ENCODE measurements around the gene DPH3. TPM values are rescaled to one million over a fixed set of nuclear protein-coding genes. Genes with fewer than 3 reads are reported as not detected.

DPH3 gene
- 26.5 to 27.8 TPM (median 26.6 TPM) in 3 replicates for total RNA-seq (2021)
- percentile 94 among the genes with signal in this experiment for Bru-seq, nascent RNA
- long read RNA-seq, experiment 1, transcript DPH3-202 (2 exons, 3,052 nt) = minor isoform, 41 of 149 reads
- long read RNA-seq, experiment 1, transcript DPH3-204 (3 exons, 3,131 nt) = major isoform, 98 of 149 reads
- long read RNA-seq, experiment 1, partial matches to known transcripts = 1 of 149 reads
- long read RNA-seq, experiment 1, other reads (novel, unspliced or antisense) = 9 of 149 reads
- long read RNA-seq, experiment 2, transcript DPH3-202 (2 exons, 3,052 nt) = minor isoform, 17 of 71 reads
- long read RNA-seq, experiment 2, transcript DPH3-204 (3 exons, 3,131 nt) = major isoform, 39 of 71 reads
- long read RNA-seq, experiment 2, partial matches to known transcripts = 1 of 71 reads
- long read RNA-seq, experiment 2, other reads (novel, unspliced or antisense) = 13 of 71 reads
- long read RNA-seq, experiment 3, transcript DPH3-204 (3 exons, 3,131 nt) = major isoform, 12 of 18 reads
- long read RNA-seq, experiment 3, partial matches to known transcripts = 0 of 18 reads
- long read RNA-seq, experiment 3, other reads (novel, unspliced or antisense) = 3 of 18 reads

DNA sequence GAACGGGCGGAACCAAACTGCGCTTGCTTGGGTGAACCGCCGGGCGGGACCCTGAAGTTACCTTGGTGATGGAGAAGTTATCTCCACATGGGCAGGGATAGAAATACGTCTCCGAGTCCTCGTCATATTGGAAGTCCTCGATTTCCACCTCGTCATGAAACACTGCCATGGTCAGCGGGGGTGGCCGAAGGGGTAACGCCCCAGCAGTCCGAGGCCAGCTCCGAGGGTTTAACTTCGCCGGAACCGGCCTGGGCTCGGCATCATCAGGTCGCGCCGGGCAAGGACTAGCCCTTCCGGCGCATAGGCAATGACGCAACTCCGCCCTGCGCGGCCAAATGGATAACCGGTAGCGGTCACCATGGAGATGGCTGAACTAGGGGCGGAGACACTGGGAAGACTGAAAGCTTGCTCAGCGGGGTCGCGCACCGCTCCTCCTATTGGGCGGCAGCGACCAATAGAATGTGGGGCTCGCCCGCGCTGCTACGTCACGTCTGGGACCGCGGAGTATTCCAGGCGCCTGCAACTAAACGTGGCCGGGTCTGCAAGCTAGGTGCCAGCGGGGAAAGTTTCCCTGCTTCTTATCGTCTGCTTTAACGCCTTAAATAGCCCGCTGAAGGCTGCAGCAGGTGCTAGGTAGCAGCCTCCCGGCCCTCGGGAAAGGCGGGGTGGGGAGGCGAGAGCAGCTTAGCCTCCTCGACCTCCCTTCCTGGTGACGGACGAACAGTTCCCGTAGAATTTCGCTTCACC lies at the start of gene DPH3, which contains the start of gene OXNAD1:
DPH3 (minus strand) TSS at position 236 of the 747 bp plus-strand sequence; CDS start at position 169, 67 bp downstream.
OXNAD1 (plus strand) TSS at position 505 of the 747 bp plus-strand sequence. CDS start 5,741 bp downstream, outside the sequence.
- DNase-seq (ENCODE audit: low spot score) = peak; percentile 99
- peak within 1 kb of the TSS; percentile 98 for H3K27ac Mint-ChIP-seq
- H3K36me3 Mint-ChIP-seq = peaks cover 8% of the 10 kb centered on the region
- peak; percentile 98 for ATAC-seq
- H3K9me3 Mint-ChIP-seq = no peaks in the 10 kb centered on the region
- CTCF ChIA-PET = interaction anchor here (0.8 to 2.6 kb wide), 7 partner anchors 18 to 738 kb away, joined by 3 to 9 read pairs (median 4); no protein-coding TSS in a partner anchor
- H3K27me3 Mint-ChIP-seq (ENCODE audit: low read depth) = no peaks in the 10 kb centered on the region; the same call in 1 of the 2 replicates
- POLR2A ChIA-PET = interaction anchor here (0.6 to 1.2 kb wide), 5 partner anchors 14 to 934 kb away, joined by 3 to 4 read pairs (median 3); no protein-coding TSS in a partner anchor
- H3K4me3 Mint-ChIP-seq = peak within 1 kb of the TSS; percentile 99
- H3K4me1 Mint-ChIP-seq = peaks cover 19% of the 10 kb centered on the region
- no peak for TF ChIP-seq FOXJ3 (CRISPR knock-in tag; IDR thresholded peaks at IDR 0.05; ENCODE audit: borderline replicate concordance)
- peak; percentile 21; the same call in 1 of the 2 replicates for TF ChIP-seq ETV6 (CRISPR knock-in tag; IDR thresholded peaks at IDR 0.05)
- no peak for TF ChIP-seq CDX4 (CRISPR knock-in tag; IDR thresholded peaks at IDR 0.05; ENCODE audit: borderline replicate concordance)
- no peak for TF ChIP-seq EMX1 (CRISPR knock-in tag; IDR thresholded peaks at IDR 0.05)
- peak; percentile 88 for TF ChIP-seq FOXK1 (CRISPR knock-in tag; IDR thresholded peaks at IDR 0.05)
- no peak for TF ChIP-seq NR1H2 (CRISPR knock-in tag; IDR thresholded peaks at IDR 0.05)
- TF ChIP-seq, protein P1, sequence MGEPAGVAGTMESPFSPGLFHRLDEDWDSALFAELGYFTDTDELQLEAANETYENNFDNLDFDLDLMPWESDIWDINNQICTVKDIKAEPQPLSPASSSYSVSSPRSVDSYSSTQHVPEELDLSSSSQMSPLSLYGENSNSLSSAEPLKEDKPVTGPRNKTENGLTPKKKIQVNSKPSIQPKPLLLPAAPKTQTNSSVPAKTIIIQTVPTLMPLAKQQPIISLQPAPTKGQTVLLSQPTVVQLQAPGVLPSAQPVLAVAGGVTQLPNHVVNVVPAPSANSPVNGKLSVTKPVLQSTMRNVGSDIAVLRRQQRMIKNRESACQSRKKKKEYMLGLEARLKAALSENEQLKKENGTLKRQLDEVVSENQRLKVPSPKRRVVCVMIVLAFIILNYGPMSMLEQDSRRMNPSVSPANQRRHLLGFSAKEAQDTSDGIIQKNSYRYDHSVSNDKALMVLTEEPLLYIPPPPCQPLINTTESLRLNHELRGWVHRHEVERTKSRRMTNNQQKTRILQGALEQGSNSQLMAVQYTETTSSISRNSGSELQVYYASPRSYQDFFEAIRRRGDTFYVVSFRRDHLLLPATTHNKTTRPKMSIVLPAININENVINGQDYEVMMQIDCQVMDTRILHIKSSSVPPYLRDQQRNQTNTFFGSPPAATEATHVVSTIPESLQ (CRISPR knock-in tag; IDR thresholded peaks at IDR 0.05) = no peak
- peak; percentile 85; the same call in 1 of the 2 replicates for TF ChIP-seq GABPB1 (CRISPR knock-in tag; IDR thresholded peaks at IDR 0.05)
- TF ChIP-seq ESRRA (CRISPR knock-in tag; IDR thresholded peaks at IDR 0.05; ENCODE audit: borderline replicate concordance) = peak; percentile 81; the same call in 1 of the 2 replicates
- no peak for TF ChIP-seq TCF7 (CRISPR knock-in tag; IDR thresholded peaks at IDR 0.05; ENCODE audit: low read depth)
- peak; percentile 95 for TF ChIP-seq CREB1 (CRISPR knock-in tag; IDR thresholded peaks at IDR 0.05)
- TF ChIP-seq, protein P2, sequence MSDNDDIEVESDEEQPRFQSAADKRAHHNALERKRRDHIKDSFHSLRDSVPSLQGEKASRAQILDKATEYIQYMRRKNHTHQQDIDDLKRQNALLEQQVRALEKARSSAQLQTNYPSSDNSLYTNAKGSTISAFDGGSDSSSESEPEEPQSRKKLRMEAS (CRISPR knock-in tag; IDR thresholded peaks at IDR 0.05) = peak; percentile 75
- TF ChIP-seq, protein P3, sequence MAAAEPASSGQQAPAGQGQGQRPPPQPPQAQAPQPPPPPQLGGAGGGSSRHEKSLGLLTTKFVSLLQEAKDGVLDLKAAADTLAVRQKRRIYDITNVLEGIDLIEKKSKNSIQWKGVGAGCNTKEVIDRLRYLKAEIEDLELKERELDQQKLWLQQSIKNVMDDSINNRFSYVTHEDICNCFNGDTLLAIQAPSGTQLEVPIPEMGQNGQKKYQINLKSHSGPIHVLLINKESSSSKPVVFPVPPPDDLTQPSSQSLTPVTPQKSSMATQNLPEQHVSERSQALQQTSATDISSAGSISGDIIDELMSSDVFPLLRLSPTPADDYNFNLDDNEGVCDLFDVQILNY (CRISPR knock-in tag; IDR thresholded peaks at IDR 0.05) = peak; percentile 46; the same call in 1 of the 2 replicates
- no peak for TF ChIP-seq OVOL2 (CRISPR knock-in tag; IDR thresholded peaks at IDR 0.05; ENCODE audit: borderline replicate concordance)
- no peak for TF ChIP-seq SMAD4 (CRISPR knock-in tag; IDR thresholded peaks at IDR 0.05)
- no peak for TF ChIP-seq E2F4 (CRISPR knock-in tag; IDR thresholded peaks at IDR 0.05; ENCODE audit: borderline replicate concordance, low read depth)
- no peak for TF ChIP-seq STAT6 (CRISPR knock-in tag; conservative IDR thresholded peaks at IDR 0.05; ENCODE audit: low read depth)
- no peak for TF ChIP-seq HMGA2 (CRISPR knock-in tag; IDR thresholded peaks at IDR 0.05)
- peak; percentile 71; the same call in 1 of the 2 replicates for TF ChIP-seq ARID4B (CRISPR knock-in tag; IDR thresholded peaks at IDR 0.05; ENCODE audit: borderline replicate concordance)
- TF ChIP-seq ATF3 (CRISPR knock-in tag; conservative IDR thresholded peaks at IDR 0.05) = no peak
- peak; percentile 90; the same call in 1 of the 2 replicates for TF ChIP-seq ATF1 (CRISPR knock-in tag; IDR thresholded peaks at IDR 0.05)
